DND-41 (cell line): Measurements from ENCODE around the gene WDFY4.

Experiments used
- ATAC-seq: fragments of 200-7000 bp; cut with Tn5 transposase; 3 replicates; pipeline ENCODE4 v1.9.1; 2021; ENCODE audit warnings: low read depth; ENCODE audit not compliant: insufficient read depth
- DNase-seq: peaks from one replicate; pipeline ENCODE4 v3.0.0-alpha.2; 2020
- H2AFZ ChIP-seq: 2 replicates; pipeline ENCODE4 v1.6.0; 2012; ENCODE audit warnings: low read depth, low read length
- H3K27ac ChIP-seq: 2 replicates; pipeline ENCODE4 v1.5.1; 2012; ENCODE audit warnings: low read length, inconsistent platforms
- H3K27me3 ChIP-seq: fragments of 200-600 bp; sonication (generic); 2 replicates; pipeline ENCODE4 v1.6.0; 2012; ENCODE audit warnings: low read length, mild to moderate bottlenecking, inconsistent platforms; ENCODE audit not compliant: insufficient read depth, poor library complexity
- H3K36me3 ChIP-seq: 2 replicates; pipeline ENCODE4 v1.5.1; 2012; ENCODE audit warnings: low read length, inconsistent platforms; ENCODE audit not compliant: insufficient read depth
- H3K4me1 ChIP-seq: 2 replicates; pipeline ENCODE4 v1.5.1; 2012; ENCODE audit warnings: mild to moderate bottlenecking, low read length; ENCODE audit not compliant: insufficient read depth
- H3K4me2 ChIP-seq: 2 replicates; pipeline ENCODE4 v1.6.0; 2012; ENCODE audit warnings: mild to moderate bottlenecking, moderate library complexity, low read length, inconsistent platforms; ENCODE audit not compliant: insufficient read depth
- H3K4me3 ChIP-seq, 2 experiments: fragments of 200-600 bp in 1 of 2; shearing (Covaris generic) in 1 of 2; 2 replicates each; pipeline ENCODE4 v1.5.1; 2012 to 2016; ENCODE audit warnings: inconsistent platforms in 2 of 2, low read length in 2 of 2, mild to moderate bottlenecking in 2 of 2, low read depth in 1 of 2, moderate library complexity in 1 of 2
- H3K79me2 ChIP-seq: 2 replicates; pipeline ENCODE4 v1.6.0; 2012; ENCODE audit warnings: low read length, inconsistent platforms; ENCODE audit not compliant: insufficient read depth
- H3K9ac ChIP-seq: 2 replicates; pipeline ENCODE4 v1.6.0; 2012; ENCODE audit warnings: low read depth, mild to moderate bottlenecking, inconsistent platforms, low read length, moderate library complexity
- H3K9me3 ChIP-seq: 2 replicates; pipeline ENCODE4 v1.5.1; 2012; ENCODE audit warnings: low read length, moderate library complexity, mild to moderate bottlenecking, inconsistent platforms; ENCODE audit not compliant: insufficient read depth, severe bottlenecking
- H4K20me1 ChIP-seq: 2 replicates; pipeline ENCODE4 v1.6.0; 2012; ENCODE audit warnings: low read length; ENCODE audit not compliant: insufficient read depth
- CTCF ChIP-seq: IDR thresholded peaks from 2 replicates; pipeline ENCODE4 v1.5.1; 2012; ENCODE audit warnings: borderline replicate concordance, low read length, moderate library complexity, mild to moderate bottlenecking; ENCODE audit not compliant: poor library complexity, severe bottlenecking; ENCODE audit errors: extremely low read depth
- EZH2 ChIP-seq: IDR thresholded peaks from 3 replicates; pipeline ENCODE4 v1.6.1; 2012; ENCODE audit warnings: borderline replicate concordance, low read depth, mild to moderate bottlenecking, moderate library complexity, low read length, inconsistent platforms; ENCODE audit not compliant: severe bottlenecking

Gene WDFY4

GRCh38 chr10:48843198-48843597 is 158.5 kb downstream of the WDFY4 start:
- H2AFZ ChIP-seq = no peak overlapping the region
- no peaks in the 10 kb centered on the region for H3K9me3 ChIP-seq
- H3K36me3 ChIP-seq = no peaks in the 10 kb centered on the region
- no peak overlapping the region for H3K4me3 ChIP-seq
- no peak for TF ChIP-seq CTCF
- TF ChIP-seq EZH2 = no peak
- no peak overlapping the region for H3K9ac ChIP-seq
- H3K4me1 ChIP-seq = no peaks in the 10 kb centered on the region
- DNase-seq = no peak
- H3K27ac ChIP-seq = no peak overlapping the region
- no peaks in the 10 kb centered on the region for H3K79me2 ChIP-seq
- H3K4me2 ChIP-seq = no peak overlapping the region
- H3K27me3 ChIP-seq = no peaks in the 10 kb centered on the region
- no peaks in the 10 kb centered on the region for H4K20me1 ChIP-seq
- no peak for ATAC-seq

GRCh38 chr10:48844616-48845015 is 159.9 kb downstream of the WDFY4 start:
- Histone ChIP-seq H3K27ac (no peak overlapping the region), H3K36me3 (no peaks in the 10 kb centered on the region), H3K27me3 (no peaks in the 10 kb centered on the region), H3K9ac (no peak overlapping the region), H4K20me1 (no peaks in the 10 kb centered on the region), H3K79me2 (no peaks in the 10 kb centered on the region), H3K4me1 (no peaks in the 10 kb centered on the region), H2AFZ (no peak overlapping the region), H3K9me3 (no peaks in the 10 kb centered on the region), H3K4me2 (no peak overlapping the region), H3K4me3 (no peak overlapping the region)
- DNase-seq (no peak), ATAC-seq (no peak)
- no peak for TF ChIP-seq EZH2
- no peak for TF ChIP-seq CTCF

GRCh38 chr10:48845512-48845911 is 160.8 kb downstream of the WDFY4 start:
- no peaks in the 10 kb centered on the region for H3K79me2 ChIP-seq
- no peak for ATAC-seq

More at GRCh38 chr10:48845512-48845911, 160.8 kb downstream of the WDFY4 start:
- Histone ChIP-seq H2AFZ (no peak overlapping the region), H3K4me2 (no peak overlapping the region), H3K36me3 (no peaks in the 10 kb centered on the region), H3K9ac (no peak overlapping the region), H3K4me1 (no peaks in the 10 kb centered on the region), H3K27me3 (no peaks in the 10 kb centered on the region), H4K20me1 (no peaks in the 10 kb centered on the region), H3K4me3 (no peak overlapping the region), H3K27ac (no peak overlapping the region), H3K9me3 (no peaks in the 10 kb centered on the region)
- no peak for TF ChIP-seq CTCF
- TF ChIP-seq EZH2 = no peak
- DNase-seq = no peak
